Lower lobe of right lung (tissue), 2 donors: ENCODE results near the gene PRKRA. TPM values are rescaled to one million over a fixed set of nuclear protein-coding genes. Genes with fewer than 3 reads are reported as not detected.

Experiments
- ATAC-seq, 2 donors: fragments of 200-7000 bp; cut with Tn5 transposase; one replicate each; pipeline ENCODE4 v1.9.1; 2020 to 2022; ENCODE audit warnings: mild to moderate bottlenecking in 2 of 2, moderate library complexity in 2 of 2
- DNase-seq: peaks from one replicate; pipeline ENCODE4 v3.0.0-alpha.2; 2020
- H3K27ac ChIP-seq: fragments of 200-600 bp; one replicate; pipeline ENCODE4 v1.8.0; 2022
- H3K27me3 ChIP-seq: fragments of 200-600 bp; one replicate; pipeline ENCODE4 v1.8.0; 2022; ENCODE audit warnings: low read depth
- H3K36me3 ChIP-seq: fragments of 200-600 bp; one replicate; pipeline ENCODE4 v1.8.0; 2022; ENCODE audit warnings: mild to moderate bottlenecking
- H3K4me1 ChIP-seq: fragments of 200-600 bp; one replicate; pipeline ENCODE4 v1.8.0; 2022
- H3K4me3 ChIP-seq: fragments of 200-600 bp; one replicate; pipeline ENCODE4 v1.8.0; 2022; ENCODE audit warnings: mild to moderate bottlenecking
- H3K9me3 ChIP-seq: fragments of 200-600 bp; one replicate; pipeline ENCODE4 v1.8.0; 2022
- intact Hi-C: fragments of 100-400 bp; cut with DNase I; formaldehyde crosslinking; loops from one replicate; pipeline ENCODE4 v1.11.0; 2022
- total RNA-seq: library from RNA; stranded (reverse); fragmentation: NEBNext Ultra II Directional; extraction: Animal tissue kit (Norgen Biotek cat#: 25700); gene quantifications from one replicate; pipeline ENCODE4 v1.2.1, GENCODE V29; 2021
- TF ChIP-seq, protein P1 (sequence below): fragments of 200-600 bp; IDR thresholded peaks from one replicate; pipeline ENCODE4 v1.8.0; 2022; ENCODE audit warnings: antibody characterized with exemption, mild to moderate bottlenecking
- donor health status: DM: no; HTN: yes; CAD: no; lungs with severe emphysema.

The PRKRA gene
- total RNA-seq, 1 donor from 2014 or later = 46.3 TPM

DNA sequence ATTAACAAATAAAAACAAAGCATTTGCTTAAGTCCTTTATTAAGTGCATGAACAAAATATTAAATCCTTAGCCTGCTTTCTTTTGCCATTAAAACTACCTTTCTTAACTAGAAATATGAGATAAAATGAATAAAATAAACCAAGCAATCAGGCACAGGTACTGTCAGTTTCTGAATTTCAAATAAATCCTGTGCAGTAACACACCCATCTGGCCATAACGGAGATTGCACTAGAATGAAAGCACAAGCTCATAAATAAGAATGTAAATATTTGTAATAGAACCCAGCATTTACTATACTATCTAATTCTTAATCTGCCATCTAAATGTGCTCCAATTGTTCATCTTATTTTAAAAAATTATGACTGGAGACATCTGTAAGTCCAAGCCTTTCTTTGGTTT, 31.9 kb downstream of the PRKRA start:
- no peaks in the 10 kb centered on the region for H3K9me3 ChIP-seq
- TF ChIP-seq, protein P1, sequence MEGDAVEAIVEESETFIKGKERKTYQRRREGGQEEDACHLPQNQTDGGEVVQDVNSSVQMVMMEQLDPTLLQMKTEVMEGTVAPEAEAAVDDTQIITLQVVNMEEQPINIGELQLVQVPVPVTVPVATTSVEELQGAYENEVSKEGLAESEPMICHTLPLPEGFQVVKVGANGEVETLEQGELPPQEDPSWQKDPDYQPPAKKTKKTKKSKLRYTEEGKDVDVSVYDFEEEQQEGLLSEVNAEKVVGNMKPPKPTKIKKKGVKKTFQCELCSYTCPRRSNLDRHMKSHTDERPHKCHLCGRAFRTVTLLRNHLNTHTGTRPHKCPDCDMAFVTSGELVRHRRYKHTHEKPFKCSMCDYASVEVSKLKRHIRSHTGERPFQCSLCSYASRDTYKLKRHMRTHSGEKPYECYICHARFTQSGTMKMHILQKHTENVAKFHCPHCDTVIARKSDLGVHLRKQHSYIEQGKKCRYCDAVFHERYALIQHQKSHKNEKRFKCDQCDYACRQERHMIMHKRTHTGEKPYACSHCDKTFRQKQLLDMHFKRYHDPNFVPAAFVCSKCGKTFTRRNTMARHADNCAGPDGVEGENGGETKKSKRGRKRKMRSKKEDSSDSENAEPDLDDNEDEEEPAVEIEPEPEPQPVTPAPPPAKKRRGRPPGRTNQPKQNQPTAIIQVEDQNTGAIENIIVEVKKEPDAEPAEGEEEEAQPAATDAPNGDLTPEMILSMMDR = peak; percentile 23
- peaks cover 6% of the 10 kb centered on the region for H3K4me1 ChIP-seq
- DNase-seq (no peak), ATAC-seq (no peak)
- intact Hi-C loops = no loop called here
- no peaks in the 10 kb centered on the region for H3K27me3 ChIP-seq
- no peak overlapping the region for H3K4me3 ChIP-seq
- no peaks in the 10 kb centered on the region for H3K36me3 ChIP-seq
- no peak overlapping the region for H3K27ac ChIP-seq

DNA sequence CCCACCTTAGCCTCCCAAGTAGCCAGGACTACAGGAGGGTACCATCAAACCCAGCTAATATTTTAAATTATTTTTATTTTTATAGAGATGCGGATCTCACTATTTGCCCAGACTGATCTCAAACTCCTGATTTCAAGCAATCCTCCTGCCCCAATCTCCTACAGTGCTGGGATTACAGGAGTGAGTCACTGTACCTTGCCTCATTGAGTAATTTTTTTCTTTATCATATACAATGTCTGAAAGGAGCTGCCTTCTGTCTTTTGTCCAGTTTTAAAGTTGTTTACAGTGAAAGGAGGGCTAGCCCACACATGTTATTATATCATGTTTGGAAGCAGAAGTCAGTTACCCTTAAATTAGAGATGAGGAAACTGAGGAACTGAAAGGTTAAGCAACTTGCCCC, 32.5 kb downstream of the PRKRA start:
- intact Hi-C loops = no loop called here

DNA sequence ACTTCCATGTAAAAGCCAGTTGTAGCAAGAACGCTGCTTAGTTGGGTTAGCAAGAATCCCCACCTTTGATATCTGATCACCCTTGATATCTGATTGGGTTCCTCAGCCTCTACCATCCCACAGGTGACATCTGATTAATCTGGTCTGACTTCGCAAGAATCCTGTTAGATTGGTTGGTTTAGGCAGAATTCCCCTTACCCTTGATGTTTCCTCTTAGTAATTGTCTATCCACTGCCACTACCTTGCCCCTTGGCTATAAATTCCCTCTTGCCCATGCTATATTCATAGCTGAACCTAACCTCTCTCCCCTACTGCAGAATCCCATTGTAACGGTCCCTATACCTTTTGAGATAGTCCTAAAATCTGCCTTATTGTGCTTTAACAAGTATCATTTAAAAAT, 33.1 kb downstream of the PRKRA start:
- H3K27me3 ChIP-seq = no peaks in the 10 kb centered on the region
- TF ChIP-seq, protein P1 = no peak
- no peak overlapping the region for H3K4me3 ChIP-seq
- no peak overlapping the region for H3K27ac ChIP-seq
- no peak for DNase-seq
- peaks cover 9% of the 10 kb centered on the region for H3K4me1 ChIP-seq
- H3K36me3 ChIP-seq = no peaks in the 10 kb centered on the region
- H3K9me3 ChIP-seq = no peaks in the 10 kb centered on the region
- intact Hi-C loops = no loop called here
- ATAC-seq = no peak

More for the DNA sequence above, 32.5 kb downstream of the PRKRA start:
- ATAC-seq (no peak), DNase-seq (no peak)
- TF ChIP-seq, protein P1 = no peak
- Histone ChIP-seq H3K27me3 (no peaks in the 10 kb centered on the region), H3K4me1 (peaks cover 6% of the 10 kb centered on the region), H3K36me3 (no peaks in the 10 kb centered on the region), H3K9me3 (no peaks in the 10 kb centered on the region), H3K27ac (no peak overlapping the region), H3K4me3 (no peak overlapping the region)

DNA sequence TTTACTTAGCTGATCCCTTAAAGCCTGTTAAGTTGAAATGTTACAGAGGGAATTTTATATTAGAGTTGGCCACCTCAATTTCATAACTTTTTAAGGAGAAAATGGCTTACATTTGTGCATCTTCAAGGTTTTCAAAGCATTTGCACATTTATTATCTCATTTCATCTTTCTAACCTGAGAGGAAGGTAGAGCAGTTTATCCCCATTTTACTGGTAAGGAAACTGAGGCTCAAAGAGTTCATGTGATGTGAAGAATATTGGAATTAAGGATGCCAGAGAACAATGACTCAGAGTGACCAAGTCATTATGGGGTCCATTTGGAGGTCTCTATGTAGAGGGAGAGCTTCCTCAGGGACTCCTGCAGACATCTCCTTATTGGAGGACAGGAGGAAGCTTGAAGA, 35.0 kb downstream of the PRKRA start:
- TF ChIP-seq, protein P1 = no peak
- no peak overlapping the region for H3K27ac ChIP-seq
- no peaks in the 10 kb centered on the region for H3K9me3 ChIP-seq
- H3K4me3 ChIP-seq = no peak overlapping the region
- intact Hi-C loops = no loop called here
- DNase-seq (no peak), ATAC-seq (no peak)
- H3K27me3 ChIP-seq = no peaks in the 10 kb centered on the region
- no peaks in the 10 kb centered on the region for H3K36me3 ChIP-seq
- H3K4me1 ChIP-seq = peaks cover 11% of the 10 kb centered on the region

DNA sequence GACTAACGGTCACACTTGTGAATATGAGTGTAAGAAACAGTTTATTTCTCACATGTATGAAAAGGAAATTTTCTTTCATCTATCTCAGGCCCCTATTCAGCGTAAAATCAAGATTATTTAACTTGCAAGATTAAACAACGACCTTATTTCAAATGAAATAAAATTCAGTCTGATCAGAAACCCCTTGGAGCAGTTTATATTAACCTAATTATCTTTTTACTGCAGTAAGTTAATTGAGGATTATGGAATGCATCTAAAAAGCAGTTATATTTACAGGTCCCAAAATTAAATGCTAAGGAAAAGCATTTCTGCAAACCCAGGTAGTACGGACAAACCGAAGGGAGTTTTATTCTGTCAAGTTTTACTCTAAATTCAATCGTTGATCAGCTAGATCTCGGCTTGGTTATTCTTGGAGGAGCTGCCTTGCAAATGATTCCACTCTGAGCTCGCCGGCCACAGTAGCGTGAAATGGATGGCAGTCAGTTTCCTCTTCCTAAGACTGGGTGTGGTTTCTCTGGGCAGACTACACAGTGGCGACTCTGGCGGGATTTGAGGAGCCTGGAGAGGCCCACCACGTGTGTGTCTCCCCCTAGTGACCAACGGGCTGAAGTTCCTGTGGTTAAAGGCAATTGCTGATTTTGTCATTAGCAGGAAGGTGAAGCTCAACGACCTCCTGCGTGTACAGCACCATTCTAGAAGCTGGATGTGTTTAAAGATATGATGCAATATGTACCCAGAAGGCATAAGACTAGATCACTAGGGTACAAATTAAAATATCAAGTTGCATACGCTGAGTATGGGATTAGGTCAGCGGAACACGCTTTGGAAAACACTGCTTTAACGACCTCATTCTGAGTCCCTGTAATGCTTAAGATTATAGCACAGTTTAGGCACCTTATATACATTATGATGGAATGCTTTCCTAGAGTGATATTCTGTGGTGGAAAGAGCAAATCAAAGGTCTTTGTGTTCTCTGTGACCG, 36.4 kb downstream of the PRKRA start:
- ATAC-seq (peak; percentile 98), DNase-seq (peak; percentile 90)
- H3K9me3 ChIP-seq = no peaks in the 10 kb centered on the region
- peaks cover 11% of the 10 kb centered on the region for H3K4me1 ChIP-seq
- TF ChIP-seq, protein P1 = peak; percentile 91
- H3K27ac ChIP-seq = peak overlapping the region; percentile 93
- peak overlapping the region; percentile 67 for H3K4me3 ChIP-seq
- no peaks in the 10 kb centered on the region for H3K36me3 ChIP-seq
- no peaks in the 10 kb centered on the region for H3K27me3 ChIP-seq
- intact Hi-C loops = no loop called here
